Tibial nerve (tissue), 4 donors: ENCODE measurements around the gene RBP7. TPM values are rescaled to one million over a fixed set of nuclear protein-coding genes. Genes with fewer than 3 reads are reported as not detected.
A peak's percentile ranks its signal among the peaks of the same experiment; 100 is the strongest.

ENCODE experiments used
- DNase-seq, 2 donors: peaks; one replicate each; pipeline ENCODE4 v3.0.0-alpha.2; 2019; ENCODE audit warnings: low spot score in 2 of 2
- H3K27ac ChIP-seq, 4 donors: fragments of 200-600 bp; sonication (generic) in 3 of 4; one replicate each; pipeline ENCODE4 v1.5.1; 2017 to 2019; ENCODE audit warnings: mild to moderate bottlenecking in 1 of 4
- H3K27me3 ChIP-seq, 2 donors: fragments of 200-600 bp; sonication (generic) in 1 of 2; one replicate each; pipeline versions ENCODE4 v1.5.1 to v1.6.0; 2017 to 2019
- H3K36me3 ChIP-seq, 3 donors: fragments of 200-600 bp; sonication (generic); one replicate each; pipeline ENCODE4 v1.5.1; 2018 to 2019
- H3K4me1 ChIP-seq, 4 donors: fragments of 200-600 bp; sonication (generic) in 3 of 4; one replicate each; pipeline ENCODE4 v1.5.1; 2017 to 2019
- H3K4me3 ChIP-seq, 4 donors: fragments of 200-600 bp; sonication (generic) in 3 of 4; one replicate each; pipeline ENCODE4 v1.5.1; 2017 to 2019; ENCODE audit warnings: mild to moderate bottlenecking in 1 of 4, moderate library complexity in 1 of 4
- H3K9me3 ChIP-seq, 4 donors: fragments of 200-600 bp; sonication (generic) in 3 of 4; one replicate each; pipeline ENCODE4 v1.5.1; 2017 to 2019
- EP300 ChIP-seq, 2 donors: sonication (generic); formaldehyde crosslinking; IDR thresholded peaks; one replicate each; pipeline ENCODE4 v1.6.1; 2017; ENCODE audit warnings: antibody characterized with exemption in 2 of 2, mild to moderate bottlenecking in 1 of 2
- POLR2A ChIP-seq, 2 donors: fragments of 450-650 bp; IDR thresholded peaks; one replicate each; pipeline ENCODE4 v1.6.1; 2017; ENCODE audit warnings: antibody characterized with exemption in 2 of 2, mild to moderate bottlenecking in 2 of 2, moderate library complexity in 2 of 2
- WGBS, 2 donors: methylation state at CpG; one replicate each; pipeline ENCODE4 v1.1.5; 2018; 5-methylcytosine and 5-hydroxymethylcytosine counted together
- total RNA-seq, 4 donors: library from RNA; depleted of rRNA; stranded (reverse); fragments of >200 nt; gene quantifications; one replicate each; pipeline ENCODE4 v1.1.0, GENCODE V29; 2016
- TF ChIP-seq, protein P1 (sequence below), 5 experiments: fragments of 200-600 bp in 3 of 5; fragments of 450-650 bp in 2 of 5; sonication (generic) in 3 of 5; IDR thresholded peaks; one replicate each; pipeline ENCODE4 v1.5.1; 2016 to 2019; ENCODE audit warnings: antibody characterized with exemption in 5 of 5, mild to moderate bottlenecking in 3 of 5, moderate library complexity in 2 of 5

RBP7 gene
- total RNA-seq, 4 donors from 2014 or later = 17.2 to 54.3 (median 33.7) TPM

DNA sequence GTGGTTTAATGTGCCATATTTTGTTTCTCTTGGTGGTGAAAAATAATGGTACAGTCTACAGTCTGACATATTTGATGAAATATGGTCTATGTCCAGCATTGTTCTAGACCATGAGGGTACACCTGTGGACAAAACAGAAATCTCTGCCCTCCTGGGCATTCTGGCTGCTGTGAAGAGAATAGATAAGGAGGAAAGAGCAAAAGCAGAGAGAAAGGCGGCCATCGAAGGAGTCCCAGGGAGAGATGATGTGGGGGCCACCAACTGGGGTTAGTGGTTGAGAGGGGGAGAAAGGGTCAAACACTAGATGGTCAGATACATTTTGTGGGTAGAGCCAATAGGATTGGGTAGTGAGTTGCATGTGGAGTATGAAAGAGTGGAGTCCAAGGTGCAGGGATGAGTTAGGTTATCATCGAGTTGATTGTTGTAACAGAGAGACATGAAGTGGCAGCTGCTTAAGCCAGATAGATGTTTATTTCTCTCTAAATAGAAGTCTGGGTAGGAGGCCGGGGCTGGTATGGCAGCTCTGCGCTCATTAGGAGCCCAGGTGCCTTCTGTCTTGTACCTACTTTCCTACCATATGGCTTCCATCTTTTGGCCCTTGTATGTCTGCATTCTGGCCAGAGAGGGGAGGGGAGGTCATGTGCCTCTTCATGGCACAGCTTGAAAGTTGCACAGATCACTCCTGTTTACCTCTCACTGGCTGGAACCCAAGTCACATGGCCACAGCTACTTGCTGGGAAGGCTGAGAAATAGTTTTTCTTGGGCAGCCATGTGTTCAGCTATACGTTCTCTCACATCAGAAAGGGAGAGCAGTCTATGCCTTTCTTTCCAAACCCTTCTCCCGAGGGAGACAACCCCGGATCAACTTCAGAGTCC, 48.7 kb downstream of the RBP7 start:
- Histone ChIP-seq H3K9me3 (no peaks in the 10 kb centered on the region), H3K4me3 (no peak overlapping the region), H3K27me3 (no peaks in the 10 kb centered on the region), H3K4me1 (peaks cover 0 to 28% (median 13%) of the 10 kb centered on the region in 4 donors), H3K27ac (peak overlapping the region in 2 of 4 donors; percentile 27 to 38), H3K36me3 (peaks cover 0 to 43% (median 0%) of the 10 kb centered on the region in 3 donors)
- WGBS, 2 donors = 67 to 81% methylated on average over 8 of the region's 8 CpGs
- DNase-seq = no peak
- TF ChIP-seq, protein P1, sequence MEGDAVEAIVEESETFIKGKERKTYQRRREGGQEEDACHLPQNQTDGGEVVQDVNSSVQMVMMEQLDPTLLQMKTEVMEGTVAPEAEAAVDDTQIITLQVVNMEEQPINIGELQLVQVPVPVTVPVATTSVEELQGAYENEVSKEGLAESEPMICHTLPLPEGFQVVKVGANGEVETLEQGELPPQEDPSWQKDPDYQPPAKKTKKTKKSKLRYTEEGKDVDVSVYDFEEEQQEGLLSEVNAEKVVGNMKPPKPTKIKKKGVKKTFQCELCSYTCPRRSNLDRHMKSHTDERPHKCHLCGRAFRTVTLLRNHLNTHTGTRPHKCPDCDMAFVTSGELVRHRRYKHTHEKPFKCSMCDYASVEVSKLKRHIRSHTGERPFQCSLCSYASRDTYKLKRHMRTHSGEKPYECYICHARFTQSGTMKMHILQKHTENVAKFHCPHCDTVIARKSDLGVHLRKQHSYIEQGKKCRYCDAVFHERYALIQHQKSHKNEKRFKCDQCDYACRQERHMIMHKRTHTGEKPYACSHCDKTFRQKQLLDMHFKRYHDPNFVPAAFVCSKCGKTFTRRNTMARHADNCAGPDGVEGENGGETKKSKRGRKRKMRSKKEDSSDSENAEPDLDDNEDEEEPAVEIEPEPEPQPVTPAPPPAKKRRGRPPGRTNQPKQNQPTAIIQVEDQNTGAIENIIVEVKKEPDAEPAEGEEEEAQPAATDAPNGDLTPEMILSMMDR (IDR thresholded peaks at IDR 0.05) = no peak
- TF ChIP-seq EP300 (IDR thresholded peaks at IDR 0.05) (no peak), POLR2A (IDR thresholded peaks at IDR 0.05) (no peak)

DNA sequence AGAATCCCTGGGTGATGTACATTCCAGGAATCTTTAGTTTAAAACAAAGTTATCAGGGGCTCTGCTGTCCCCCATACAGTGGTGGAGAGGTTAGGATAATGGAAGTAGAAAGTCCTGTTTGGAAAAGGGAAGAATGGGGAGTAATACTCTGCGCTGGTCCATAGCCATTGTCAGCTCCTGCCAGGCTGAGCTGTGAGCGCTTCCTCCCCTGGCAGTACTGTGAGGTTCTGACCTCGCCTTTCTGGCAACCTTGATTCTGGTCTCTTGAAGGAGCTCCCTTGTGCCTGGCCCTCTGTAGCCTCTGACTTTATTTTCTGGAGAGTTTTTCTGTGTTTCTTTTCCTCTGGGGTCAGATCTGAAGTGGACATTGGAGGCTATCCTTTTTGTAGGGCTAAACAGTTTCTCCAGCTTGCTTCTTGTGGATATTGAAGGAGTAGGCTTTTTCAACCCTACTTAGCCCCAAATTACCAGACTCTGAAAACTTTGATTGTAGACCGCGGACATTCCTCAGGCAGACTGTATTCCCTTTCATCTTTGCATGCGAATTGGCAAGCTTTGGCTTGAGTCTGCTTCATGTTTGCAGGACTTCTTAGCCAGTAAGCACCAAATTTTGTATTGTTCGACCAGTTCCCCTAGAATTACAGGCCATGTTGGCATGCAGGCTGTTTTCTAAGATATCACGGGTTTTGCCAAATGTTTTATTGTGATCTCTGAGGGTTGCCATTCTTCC, 49.5 kb downstream of the RBP7 start:
- no peak overlapping the region for H3K4me3 ChIP-seq
- peaks cover 0 to 42% (median 0%) of the 10 kb centered on the region in 3 donors for H3K36me3 ChIP-seq
- TF ChIP-seq EP300 (IDR thresholded peaks at IDR 0.05) = no peak
- TF ChIP-seq, protein P1 (IDR thresholded peaks at IDR 0.05) = no peak
- 47 to 53% methylated on average over 8 of the region's 8 CpGs for WGBS, 2 donors
- H3K27me3 ChIP-seq = no peaks in the 10 kb centered on the region
- peak overlapping the region in 3 of 4 donors; percentile 21 to 38 (median 27) for H3K27ac ChIP-seq
- H3K9me3 ChIP-seq = no peaks in the 10 kb centered on the region
- DNase-seq = peak in 1 of 2 donors; percentile 16
- H3K4me1 ChIP-seq = peaks cover 0 to 28% (median 13%) of the 10 kb centered on the region in 4 donors

DNA sequence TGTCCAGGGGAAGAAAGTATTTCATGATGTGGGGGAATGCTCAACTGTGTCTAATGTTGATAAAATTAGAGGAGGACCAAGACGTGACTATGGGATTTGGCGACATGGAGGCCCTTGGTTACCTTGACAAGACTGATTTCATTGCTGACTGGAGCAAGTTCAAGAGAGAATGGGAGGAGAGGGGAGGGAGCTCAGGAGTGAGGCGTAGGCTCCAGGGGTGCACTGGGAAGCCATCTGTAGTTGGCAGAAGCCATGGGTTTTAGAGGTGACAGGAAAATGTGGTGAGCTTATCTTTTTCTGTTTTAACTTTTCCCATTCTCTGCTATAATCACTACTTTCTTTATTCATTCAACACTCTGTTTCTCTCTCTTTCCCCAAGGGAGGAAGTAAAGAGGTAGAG, 51.6 kb downstream of the RBP7 start:
- no peak overlapping the region for H3K27ac ChIP-seq
- peaks cover 0 to 34% (median 0%) of the 10 kb centered on the region in 3 donors for H3K36me3 ChIP-seq
- peaks cover 0 to 28% (median 13%) of the 10 kb centered on the region in 4 donors for H3K4me1 ChIP-seq
- no peaks in the 10 kb centered on the region for H3K9me3 ChIP-seq
- no peak for DNase-seq
- no peak overlapping the region for H3K4me3 ChIP-seq
- WGBS, 2 donors = 97 to 98% methylated on average over 3 of the region's 3 CpGs
- no peaks in the 10 kb centered on the region for H3K27me3 ChIP-seq
- no peak for TF ChIP-seq EP300 (IDR thresholded peaks at IDR 0.05)
- no peak for TF ChIP-seq POLR2A (IDR thresholded peaks at IDR 0.05)
- TF ChIP-seq, protein P1 (IDR thresholded peaks at IDR 0.05) = no peak

DNA sequence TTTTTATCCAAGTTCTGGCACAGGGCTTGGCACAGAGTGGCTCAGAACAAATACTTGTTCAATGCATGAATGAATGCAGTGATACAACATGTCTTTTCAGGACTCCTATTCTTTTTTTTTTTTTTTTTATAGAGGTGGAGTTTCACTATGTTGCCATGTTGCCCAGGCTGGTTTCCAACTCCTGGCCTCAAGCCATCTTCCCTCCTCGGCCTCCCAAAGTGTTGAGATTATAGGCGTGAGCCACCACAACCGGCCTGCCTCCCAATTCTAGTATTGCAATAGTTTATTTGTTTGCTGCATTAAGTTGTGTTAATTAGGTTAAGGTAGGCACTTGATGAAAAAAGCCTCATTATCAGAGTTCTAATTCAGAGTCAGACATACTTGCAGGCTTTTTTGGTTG, 53.6 kb downstream of the RBP7 start:
- WGBS, 2 donors = 87 to 92% methylated on average over 3 of the region's 3 CpGs
- no peak for DNase-seq
- Histone ChIP-seq H3K36me3 (peaks cover 0 to 25% (median 0%) of the 10 kb centered on the region in 3 donors), H3K4me1 (peaks cover 0 to 41% (median 13%) of the 10 kb centered on the region in 4 donors), H3K27ac (no peak overlapping the region), H3K27me3 (no peaks in the 10 kb centered on the region), H3K9me3 (no peaks in the 10 kb centered on the region), H3K4me3 (no peak overlapping the region)
- TF ChIP-seq EP300 (IDR thresholded peaks at IDR 0.05) = no peak
- TF ChIP-seq, protein P1 (IDR thresholded peaks at IDR 0.05) = no peak
- TF ChIP-seq POLR2A (IDR thresholded peaks at IDR 0.05) = no peak
